ENCODE results near the gene AQP7. TPM values are rescaled to one million over a fixed set of nuclear protein-coding genes. Genes with fewer than 3 reads are reported as not detected.

The AQP7 gene
- not detected for total RNA-seq

DNA sequence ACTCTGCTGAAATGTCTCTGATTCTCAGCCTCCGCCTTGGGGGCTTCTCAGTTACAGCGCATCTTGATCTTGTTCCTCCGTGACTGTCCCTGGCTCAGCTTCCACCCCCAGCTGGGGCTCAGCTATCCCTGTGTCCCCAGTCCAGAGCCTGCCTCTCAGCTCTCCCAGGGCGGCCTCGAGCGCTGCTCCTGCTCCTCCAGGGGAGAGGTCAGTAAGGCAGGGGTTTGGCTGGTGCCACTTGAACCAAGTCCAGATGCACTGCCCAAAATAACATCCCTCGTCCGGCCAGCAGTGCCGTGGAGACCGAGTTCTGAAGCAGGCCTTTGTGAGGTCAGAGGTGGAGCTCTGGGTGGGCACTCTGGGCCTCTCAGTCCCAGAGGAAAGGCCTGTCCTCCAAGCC lies at the start of gene AQP7:
TSS of gene AQP7 (minus strand) at position 198 of the 400 bp plus-strand sequence. CDS start 1,306 bp downstream, outside the sequence.

DNA sequence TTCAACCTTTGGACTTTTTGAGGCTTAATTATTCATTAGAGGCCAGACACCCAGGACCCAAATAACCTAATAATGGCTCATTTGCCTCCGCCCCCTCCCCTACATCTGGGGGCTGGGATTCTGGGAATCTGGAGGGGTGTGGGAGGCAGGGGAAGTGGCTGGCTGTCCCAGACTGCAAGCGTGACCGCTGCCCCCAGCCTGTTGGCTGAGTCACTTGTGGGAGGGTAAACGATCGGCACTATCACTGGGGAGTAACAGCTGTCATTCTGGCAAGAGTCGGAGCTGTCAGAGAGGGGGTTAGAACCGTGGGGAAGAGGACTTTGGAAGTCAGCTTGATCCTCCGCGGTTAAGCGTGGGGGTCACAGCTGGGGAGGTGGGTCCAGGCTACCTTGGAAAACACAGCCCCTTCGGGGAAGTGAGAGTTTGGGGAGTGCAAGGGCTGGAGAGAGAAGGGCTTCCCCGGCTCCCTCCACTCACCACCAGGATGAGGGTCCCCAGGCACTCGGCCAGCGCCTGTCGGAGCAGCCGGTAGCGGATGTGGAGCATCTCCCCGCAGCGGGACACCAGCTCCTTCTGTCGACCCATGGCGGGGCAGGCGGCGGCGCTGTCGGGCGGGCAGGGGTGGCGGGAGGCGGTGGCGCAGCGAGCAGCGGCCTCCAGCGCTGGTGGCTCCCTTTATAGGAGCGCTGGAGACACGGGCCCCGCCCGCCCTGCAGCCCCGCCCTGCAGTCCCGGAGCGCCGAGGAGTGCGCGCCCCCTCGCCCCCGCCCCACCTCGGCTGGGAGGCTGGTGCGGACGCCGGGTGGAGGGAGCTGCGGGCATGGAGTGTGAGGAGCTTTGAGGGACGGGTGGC lies 44.8 kb upstream of the AQP7 start, which contains the start of gene AQP3:
TSS of gene AQP3 (minus strand) at position 648 of the 853 bp plus-strand sequence. CDS start at position 585, 63 bp downstream.

Small RNAs within 50 kb of the gene (small RNA-seq; reads per million reads assigned to genes)
- not detected for gene AL356218.2
- gene RF00019 = not detected

Other genes with a start within 250 kb of the AQP7 start
- gene B4GALT1, start 235.2 kb downstream of the AQP7 start, total RNA-seq = 1.8 TPM
- not detected for gene SPINK4, start 162.4 kb downstream of the AQP7 start, total RNA-seq
- gene BAG1, start 137.9 kb downstream of the AQP7 start, total RNA-seq = 42.2 TPM
- 101 TPM for gene CHMP5, start 137.5 kb downstream of the AQP7 start, total RNA-seq
- 21.2 TPM for gene NFX1, start 112.1 kb downstream of the AQP7 start, total RNA-seq
- 0.23 TPM for gene AQP3, start 45.0 kb upstream of the AQP7 start, total RNA-seq
- 14.5 TPM for gene NOL6, start 71.4 kb upstream of the AQP7 start, total RNA-seq
- gene ANKRD18B, start 121.7 kb upstream of the AQP7 start, total RNA-seq = 5.5 TPM

Measured in diencephalon (tissue), 1 donor.